A673 (cell line): ENCODE data around the gene IL21. TPM values are rescaled to one million over a fixed set of nuclear protein-coding genes. Genes with fewer than 3 reads are reported as not detected.

Source experiments
- BruUV-seq: library from RNA; stranded (reverse); fragments of 400-500 nt; replicated peaks from 2 replicates; lab custom pipeline; 2021; lab: Mats Ljungman, UMichigan
- CTCF ChIA-PET: fragments of 300-600 bp; sonication (Branson Sonifier 250); formaldehyde crosslinking; loops from one replicate; lab custom pipeline; 2022; ENCODE audit warnings: antibody characterized with exemption; lab: Charles Lee
- POLR2A ChIA-PET: fragments of 300-600 bp; sonication (Branson Sonifier 250); formaldehyde crosslinking; loops from one replicate; lab custom pipeline; 2022; ENCODE audit warnings: antibody characterized with exemption; ENCODE audit not compliant: low non-redundant PET; lab: Charles Lee
- DNase-seq: peaks from one replicate; pipeline ENCODE4 v3.0.0-alpha.2; 2015; ENCODE audit warnings: low spot score
- H3K27ac ChIP-seq: fragments of 200-600 bp; sonication (generic); 2 replicates; pipeline ENCODE4 v1.5.1; 2016; ENCODE audit warnings: mixed run types, low read depth, mild to moderate bottlenecking, mixed read lengths, antibody characterized with exemption, low read length; ENCODE audit not compliant: poor library complexity, severe bottlenecking
- H3K27me3 ChIP-seq: fragments of 200-600 bp; sonication (generic); replicated peaks from 2 replicates; pipeline ENCODE4 v1.6.1; 2017; ENCODE audit warnings: mixed run types, low read depth, mild to moderate bottlenecking, mixed read lengths, antibody characterized with exemption, low read length; ENCODE audit not compliant: insufficient read depth, poor library complexity
- H3K36me3 ChIP-seq: fragments of 200-600 bp; sonication (generic); 2 replicates; pipeline ENCODE4 v1.6.1; 2016; ENCODE audit warnings: mixed run types, mild to moderate bottlenecking, mixed read lengths, antibody characterized with exemption, low read length; ENCODE audit not compliant: insufficient read depth, poor library complexity, severe bottlenecking
- H3K4me1 ChIP-seq: fragments of 200-600 bp; sonication (generic); 2 replicates; pipeline ENCODE4 v1.6.1; 2017; ENCODE audit warnings: mixed run types, mild to moderate bottlenecking, mixed read lengths, antibody characterized with exemption, low read length; ENCODE audit not compliant: insufficient read depth, poor library complexity, severe bottlenecking
- H3K4me3 ChIP-seq: fragments of 200-600 bp; sonication (generic); 2 replicates; pipeline ENCODE4 v1.5.1; 2016; ENCODE audit warnings: low read depth, mixed run types, mild to moderate bottlenecking, mixed read lengths, low read length; ENCODE audit not compliant: poor library complexity, severe bottlenecking
- H3K9me3 ChIP-seq: fragments of 200-600 bp; sonication (generic); 2 replicates; pipeline ENCODE4 v1.6.1; 2016; ENCODE audit warnings: mixed run types, low read depth, mild to moderate bottlenecking, mixed read lengths, antibody characterized with exemption, low read length; ENCODE audit not compliant: poor library complexity, severe bottlenecking
- EZH2 ChIP-seq: fragments of 200-600 bp; sonication (generic); IDR thresholded peaks from 2 replicates; pipeline ENCODE4 v1.6.1; 2017; ENCODE audit warnings: borderline replicate concordance, low read depth, mild to moderate bottlenecking, mixed read lengths, antibody characterized with exemption, low read length; ENCODE audit not compliant: poor library complexity, severe bottlenecking
- intact Hi-C: fragments of 100-400 bp; cut with micrococcal nuclease; formaldehyde crosslinking; loops from one replicate; pipeline ENCODE4 v1.10.0; 2022; ENCODE audit not compliant: unreplicated experiment
- total RNA-seq: library from RNA; stranded (reverse); gene quantifications from 2 replicates; pipeline ENCODE4 v1.2.3, GENCODE V29; 2021
- TF ChIP-seq, protein P1 (sequence below): fragments of 300-800, 200-600 bp; sonication (generic); conservative IDR thresholded peaks from 2 replicates; pipeline ENCODE4 v1.5.1; 2017; ENCODE audit warnings: low read depth, mild to moderate bottlenecking, antibody characterized with exemption, low read length, moderate library complexity, mixed read lengths

Gene IL21
- total RNA-seq, 1 experiment from 2014 or later: not detected

DNA sequence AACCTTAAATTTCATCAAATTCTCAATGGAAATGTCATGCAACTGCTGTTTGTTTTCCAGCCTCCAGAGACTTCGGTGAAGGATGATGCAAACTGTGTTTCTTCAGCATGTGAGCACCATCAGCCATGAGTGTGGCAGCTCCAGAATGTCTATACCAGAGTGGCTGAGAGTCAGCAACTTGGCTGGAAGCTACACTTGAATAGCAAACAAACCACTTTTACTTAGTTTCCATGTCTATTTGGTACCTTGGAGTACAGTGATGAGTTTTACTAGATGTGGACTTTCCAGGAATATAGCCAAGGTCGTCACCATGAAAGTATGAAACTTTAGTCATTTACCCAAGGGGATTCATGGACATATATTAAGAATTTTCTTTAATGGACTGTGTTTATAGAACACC is 4.3 kb upstream of the IL21 start:
- no peaks in the 10 kb centered on the region for H3K36me3 ChIP-seq
- intact Hi-C loops: no loop called here
- BruUV-seq: no TSS peak

DNA sequence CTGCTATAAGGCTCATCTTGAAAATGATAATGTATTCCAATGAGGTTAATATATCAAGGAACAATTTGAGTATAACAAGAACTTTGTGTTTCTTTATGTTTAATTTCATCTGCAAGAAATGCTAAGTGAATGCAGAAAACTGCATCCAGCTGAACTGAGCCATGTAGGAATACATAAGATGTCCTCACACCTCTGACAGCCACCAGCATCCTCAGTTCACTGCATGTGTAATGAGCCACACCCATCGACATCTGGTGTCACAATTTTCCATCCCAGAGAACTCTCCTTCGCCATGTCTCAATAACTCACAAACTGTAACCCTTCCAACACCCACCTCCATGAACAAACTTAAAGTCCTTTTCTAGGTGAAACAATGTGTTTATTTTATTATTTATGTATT is 3.3 kb upstream of the IL21 start:
- TF ChIP-seq, protein P1, sequence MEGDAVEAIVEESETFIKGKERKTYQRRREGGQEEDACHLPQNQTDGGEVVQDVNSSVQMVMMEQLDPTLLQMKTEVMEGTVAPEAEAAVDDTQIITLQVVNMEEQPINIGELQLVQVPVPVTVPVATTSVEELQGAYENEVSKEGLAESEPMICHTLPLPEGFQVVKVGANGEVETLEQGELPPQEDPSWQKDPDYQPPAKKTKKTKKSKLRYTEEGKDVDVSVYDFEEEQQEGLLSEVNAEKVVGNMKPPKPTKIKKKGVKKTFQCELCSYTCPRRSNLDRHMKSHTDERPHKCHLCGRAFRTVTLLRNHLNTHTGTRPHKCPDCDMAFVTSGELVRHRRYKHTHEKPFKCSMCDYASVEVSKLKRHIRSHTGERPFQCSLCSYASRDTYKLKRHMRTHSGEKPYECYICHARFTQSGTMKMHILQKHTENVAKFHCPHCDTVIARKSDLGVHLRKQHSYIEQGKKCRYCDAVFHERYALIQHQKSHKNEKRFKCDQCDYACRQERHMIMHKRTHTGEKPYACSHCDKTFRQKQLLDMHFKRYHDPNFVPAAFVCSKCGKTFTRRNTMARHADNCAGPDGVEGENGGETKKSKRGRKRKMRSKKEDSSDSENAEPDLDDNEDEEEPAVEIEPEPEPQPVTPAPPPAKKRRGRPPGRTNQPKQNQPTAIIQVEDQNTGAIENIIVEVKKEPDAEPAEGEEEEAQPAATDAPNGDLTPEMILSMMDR: no peak
- no peak for TF ChIP-seq EZH2
- Histone ChIP-seq H3K36me3 (no peaks in the 10 kb centered on the region), H3K4me1 (no peaks in the 10 kb centered on the region), H3K9me3 (no peaks in the 10 kb centered on the region), H3K27me3 (no peaks in the 10 kb centered on the region), H3K4me3 (no peak overlapping the region), H3K27ac (no peak overlapping the region)
- no peak for DNase-seq
- ChIA-PET POLR2A (no interaction called here), CTCF (no interaction called here)
- intact Hi-C loops: no loop called here
- no TSS peak for BruUV-seq

More for the DNA sequence above, 4.3 kb upstream of the IL21 start:
- Histone ChIP-seq H3K4me1 (no peaks in the 10 kb centered on the region), H3K27ac (no peak overlapping the region), H3K4me3 (no peak overlapping the region), H3K27me3 (no peaks in the 10 kb centered on the region), H3K9me3 (no peaks in the 10 kb centered on the region)
- no peak for TF ChIP-seq EZH2
- ChIA-PET POLR2A (no interaction called here), CTCF (no interaction called here)
- no peak for DNase-seq

DNA sequence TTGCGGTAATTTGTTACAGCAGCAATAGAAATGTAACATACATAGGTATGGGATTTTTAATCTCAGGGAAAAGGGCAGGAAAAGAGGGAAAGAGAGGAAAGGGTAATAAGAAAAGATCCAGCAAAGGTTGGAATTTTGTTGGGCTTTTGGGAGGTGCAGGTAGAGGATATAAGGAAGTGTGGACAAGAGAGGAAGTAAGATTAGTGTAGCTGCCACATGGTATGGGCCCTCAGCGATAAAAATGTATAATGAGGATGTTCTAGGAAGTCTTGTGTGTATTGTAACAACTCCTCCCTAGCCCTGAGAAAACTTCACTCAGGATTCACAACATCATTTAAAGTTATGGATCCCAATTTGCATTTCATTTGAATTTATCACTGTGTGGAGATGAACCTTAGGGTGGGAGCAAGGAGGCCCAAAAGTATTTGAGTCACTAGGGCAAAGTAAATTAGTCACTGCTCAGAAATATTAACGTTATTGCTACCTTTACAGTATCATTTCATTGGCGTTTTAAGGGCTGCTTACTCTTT is 2.8 kb upstream of the IL21 start:
- Histone ChIP-seq H3K4me1 (no peaks in the 10 kb centered on the region), H3K27me3 (no peaks in the 10 kb centered on the region), H3K27ac (no peak overlapping the region), H3K9me3 (no peaks in the 10 kb centered on the region), H3K4me3 (no peak overlapping the region), H3K36me3 (no peaks in the 10 kb centered on the region)
- BruUV-seq: no TSS peak
- ChIA-PET POLR2A (no interaction called here), CTCF (no interaction called here)
- intact Hi-C loops: no loop called here
- no peak for DNase-seq
- TF ChIP-seq, protein P1: no peak
- no peak for TF ChIP-seq EZH2

DNA sequence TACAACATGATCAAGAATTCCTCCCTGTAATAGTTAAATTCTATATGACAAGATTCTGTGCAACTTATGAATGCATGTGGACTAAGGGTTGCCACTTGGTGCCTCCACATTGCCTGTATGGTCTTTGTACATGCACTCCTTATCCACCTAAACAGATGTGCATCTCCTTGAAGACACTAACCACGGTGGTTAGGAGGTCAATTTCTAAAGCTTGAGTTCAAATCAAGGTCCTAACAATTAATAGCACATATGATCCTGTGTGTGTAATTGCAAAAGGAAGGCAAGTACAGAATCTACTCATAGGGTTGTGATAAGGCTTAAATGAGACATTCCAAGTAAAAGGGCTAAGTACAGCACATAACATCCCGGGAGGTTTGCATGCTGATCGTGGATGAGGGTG is 1.5 kb upstream of the IL21 start:
- Histone ChIP-seq H3K36me3 (no peaks in the 10 kb centered on the region), H3K4me1 (no peaks in the 10 kb centered on the region), H3K9me3 (no peaks in the 10 kb centered on the region), H3K27ac (no peak overlapping the region), H3K27me3 (no peaks in the 10 kb centered on the region), H3K4me3 (no peak overlapping the region)
- BruUV-seq: no TSS peak
- DNase-seq: no peak
- POLR2A ChIA-PET: no interaction called here
- CTCF ChIA-PET: no interaction called here
- intact Hi-C loops: no loop called here
- TF ChIP-seq, protein P1: no peak
- no peak for TF ChIP-seq EZH2
